HEK293 (cell line): ENCODE measurements around the gene HNRNPH1.

Experiments
- CTCF ChIA-PET: fragments of 350-600 bp; formaldehyde crosslinking; extraction: SDS; loops from one replicate; lab custom pipeline; 2021; ENCODE audit warnings: antibody characterized with exemption; lab: Yijun Ruan, JAX
- POLR2A ChIA-PET: fragments of 300-600 bp; formaldehyde crosslinking; extraction: SDS; loops from one replicate; lab custom pipeline; 2020; ENCODE audit warnings: antibody characterized with exemption, inconsistent platforms; lab: Yijun Ruan, JAX
- H3K27ac ChIP-seq: fragments of 200-500 bp; sonication (Bioruptor generic); 2 replicates; pipeline ENCODE4 v1.5.1; 2014; ENCODE audit warnings: low read depth, low read length, control low read depth, inconsistent platforms; ENCODE audit errors: extremely low read depth
- H3K36me3 ChIP-seq, 2 experiments: fragments of 200-500 bp in 1 of 2; sonication (Bioruptor generic) in 1 of 2; 1 replicate in 1 of 2; 2 replicates in 1 of 2; pipeline ENCODE4 v1.5.1; 2014 to 2017; ENCODE audit warnings: inconsistent platforms in 2 of 2, low read length in 2 of 2; ENCODE audit not compliant: control insufficient read depth in 2 of 2, insufficient read depth in 1 of 2
- H3K4me1 ChIP-seq: fragments of 200-500 bp; sonication (Bioruptor generic); 2 replicates; pipeline ENCODE4 v1.5.1; 2014; ENCODE audit warnings: mild to moderate bottlenecking, low read length, inconsistent platforms; ENCODE audit not compliant: control insufficient read depth, insufficient read depth
- H3K4me3 ChIP-seq: 2 replicates; pipeline ENCODE4 v1.5.1; 2011; ENCODE audit warnings: low read depth, mild to moderate bottlenecking, control low read depth, low read length, moderate library complexity
- H3K9me3 ChIP-seq: fragments of 200-500 bp; sonication (Bioruptor generic); 2 replicates; pipeline ENCODE4 v1.5.1; 2014; ENCODE audit warnings: low read depth, low read length, inconsistent platforms; ENCODE audit not compliant: control insufficient read depth, insufficient read depth
- GLI2 ChIP-seq: fragments of 450-650 bp; formaldehyde crosslinking; IDR thresholded peaks from 2 replicates; pipeline ENCODE4; 2017; ENCODE audit warnings: missing biosample characterization, missing genetic modification characterization, low read depth, borderline replicate concordance
- GLIS1 ChIP-seq: fragments of 450-650 bp; formaldehyde crosslinking; IDR thresholded peaks from 2 replicates; pipeline ENCODE4 v1.5.1; 2016; ENCODE audit warnings: missing biosample characterization, missing genetic modification characterization
- INSM2 ChIP-seq: fragments of 450-650 bp; formaldehyde crosslinking; IDR thresholded peaks from 2 replicates; pipeline ENCODE4 v1.5.1; 2016; ENCODE audit warnings: missing biosample characterization, missing genetic modification characterization
- KLF9 ChIP-seq: fragments of 450-650 bp; formaldehyde crosslinking; IDR thresholded peaks from 2 replicates; pipeline ENCODE4 v1.5.1; 2016; ENCODE audit warnings: missing biosample characterization, missing genetic modification characterization, low read depth
- MEIS1 ChIP-seq: sonication (generic); formaldehyde crosslinking; IDR thresholded peaks from 2 replicates; pipeline ENCODE4 v1.8.1; 2022; ENCODE audit warnings: missing genetic modification reagents, mild to moderate bottlenecking, borderline replicate concordance
- MYNN ChIP-seq: fragments of 450-650 bp; formaldehyde crosslinking; IDR thresholded peaks from 2 replicates; pipeline ENCODE4 v1.5.1; 2016; ENCODE audit warnings: missing biosample characterization, missing genetic modification characterization, borderline replicate concordance
- ZBTB21 ChIP-seq: fragments of 450-650 bp; formaldehyde crosslinking; IDR thresholded peaks from 2 replicates; pipeline ENCODE4 v1.5.1; 2017; ENCODE audit warnings: missing biosample characterization, missing genetic modification characterization
- ZNF121 ChIP-seq: fragments of 450-650 bp; formaldehyde crosslinking; IDR thresholded peaks from 2 replicates; pipeline ENCODE4 v1.5.1; 2016; ENCODE audit warnings: missing biosample characterization, missing genetic modification characterization
- ZNF140 ChIP-seq: fragments of 450-650 bp; formaldehyde crosslinking; IDR thresholded peaks from 2 replicates; pipeline ENCODE4 v1.5.1; 2016; ENCODE audit warnings: missing biosample characterization, missing genetic modification characterization
- ZNF16 ChIP-seq: fragments of 450-650 bp; formaldehyde crosslinking; IDR thresholded peaks from 2 replicates; pipeline ENCODE4 v1.5.1; 2016; ENCODE audit warnings: low read depth, missing biosample characterization, missing genetic modification characterization
- ZNF223 ChIP-seq: fragments of 450-650 bp; formaldehyde crosslinking; IDR thresholded peaks from 2 replicates; pipeline ENCODE4 v1.5.1; 2016; ENCODE audit warnings: missing biosample characterization, missing genetic modification characterization
- ZNF280C ChIP-seq: fragments of 450-650 bp; formaldehyde crosslinking; IDR thresholded peaks from 2 replicates; pipeline ENCODE4 v1.5.1; 2016; ENCODE audit warnings: missing biosample characterization, missing genetic modification characterization
- ZNF394 ChIP-seq: fragments of 450-650 bp; formaldehyde crosslinking; IDR thresholded peaks from 2 replicates; pipeline ENCODE4 v1.5.1; 2016; ENCODE audit warnings: missing biosample characterization, missing genetic modification characterization, mild to moderate bottlenecking, moderate library complexity, borderline replicate concordance
- ZNF404 ChIP-seq: fragments of 450-650 bp; formaldehyde crosslinking; IDR thresholded peaks from 2 replicates; pipeline ENCODE4 v1.5.1; 2017; ENCODE audit warnings: missing biosample characterization, missing genetic modification characterization
- ZNF510 ChIP-seq: fragments of 450-650 bp; formaldehyde crosslinking; IDR thresholded peaks from 2 replicates; pipeline ENCODE4 v1.5.1; 2018; ENCODE audit warnings: mild to moderate bottlenecking, missing genetic modification characterization, missing biosample characterization; ENCODE audit not compliant: insufficient replicate concordance
- ZNF529 ChIP-seq: fragments of 450-650 bp; formaldehyde crosslinking; IDR thresholded peaks from 2 replicates; pipeline ENCODE4 v1.5.1; 2017; ENCODE audit warnings: missing genetic modification characterization, missing biosample characterization; ENCODE audit not compliant: insufficient replicate concordance
- ZNF544 ChIP-seq: fragments of 450-650 bp; formaldehyde crosslinking; IDR thresholded peaks from 2 replicates; pipeline ENCODE4 v1.5.0; 2017; ENCODE audit warnings: missing biosample characterization, missing genetic modification characterization
- ZNF549 ChIP-seq: fragments of 450-650 bp; IDR thresholded peaks from 2 replicates; pipeline ENCODE4 v1.5.1; 2018; ENCODE audit warnings: missing biosample characterization, missing genetic modification characterization, mild to moderate bottlenecking, inconsistent platforms, moderate library complexity
- ZNF561 ChIP-seq: fragments of 450-650 bp; IDR thresholded peaks from 2 replicates; pipeline ENCODE4 v1.5.1; 2018; ENCODE audit warnings: missing biosample characterization, missing genetic modification characterization, borderline replicate concordance
- ZNF639 ChIP-seq: fragments of 450-650 bp; formaldehyde crosslinking; IDR thresholded peaks from 2 replicates; pipeline ENCODE4 v1.5.1; 2016; ENCODE audit warnings: missing biosample characterization, missing genetic modification characterization
- ZNF658 ChIP-seq: fragments of 450-650 bp; formaldehyde crosslinking; IDR thresholded peaks from 2 replicates; pipeline ENCODE4; 2016; ENCODE audit warnings: missing biosample characterization, missing genetic modification characterization
- ZNF777 ChIP-seq: fragments of 450-650 bp; formaldehyde crosslinking; IDR thresholded peaks from 2 replicates; pipeline ENCODE4 v1.5.1; 2017; ENCODE audit warnings: missing biosample characterization, missing genetic modification characterization, borderline replicate concordance

Gene HNRNPH1

GRCh38 chr5:179623906-179624741 is 653 bp upstream of the HNRNPH1 start (continued):
- TF ChIP-seq GLI2 (tag by site-specific recombination) (no peak), ZNF544 (tag by site-specific recombination) (no peak), ZNF16 (tag by site-specific recombination) (no peak), ZNF639 (tag by site-specific recombination) (peak; percentile 64), ZNF561 (tag by site-specific recombination) (peak; percentile 32)

- peaks cover 58 to 59% of the 10 kb centered on the region in 2 experiments for H3K36me3 ChIP-seq
- ChIA-PET CTCF (interaction anchor here (0.9 to 1.5 kb wide), 6 partner anchors 11 to 293 kb away, joined by 3 to 5 read pairs (median 4); partner anchors contain the start of gene CBY3), POLR2A (interaction anchor here (2.3 to 3.8 kb wide), 2 partner anchors 9 to 14 kb away, joined by 7 to 94 read pairs; no protein-coding TSS in a partner anchor)
- H3K4me1 ChIP-seq = peaks cover 10% of the 10 kb centered on the region
- no peak overlapping the region for H3K27ac ChIP-seq
- H3K4me3 ChIP-seq = peak overlapping the region; percentile 99
- H3K9me3 ChIP-seq = no peaks in the 10 kb centered on the region
- TF ChIP-seq ZNF658 (no peak), GLIS1 (tag by site-specific recombination) (peak; percentile 41; the same call in 1 of the 2 replicates), ZNF777 (tag by site-specific recombination) (no peak), ZNF549 (no peak)
- TF ChIP-seq, all 188 proteins: peak for 1
Measured at GRCh38 chr5:179621551-179622214, 1.8 kb downstream of the HNRNPH1 start.

GRCh38 chr5:179620703-179621350 is 2.6 kb downstream of the HNRNPH1 start:
- POLR2A ChIA-PET = interaction anchor here (0.9 to 2.3 kb wide), 4 partner anchors 9 to 62 kb away, joined by 3 to 11 read pairs (median 6); no protein-coding TSS in a partner anchor
- no peak overlapping the region for H3K27ac ChIP-seq
- no peaks in the 10 kb centered on the region for H3K9me3 ChIP-seq
- peaks cover 65 to 68% of the 10 kb centered on the region in 2 experiments for H3K36me3 ChIP-seq
- H3K4me3 ChIP-seq = peak overlapping the region; percentile 99
- CTCF ChIA-PET = interaction anchor here (0.9 to 1.5 kb wide), 4 partner anchors 12 to 293 kb away, joined by 3 to 5 read pairs (median 4); no protein-coding TSS in a partner anchor
- peaks cover 10% of the 10 kb centered on the region for H3K4me1 ChIP-seq
- TF ChIP-seq ZNF140 (tag by site-specific recombination) (no peak), INSM2 (no peak), ZNF394 (no peak), MYNN (tag by site-specific recombination) (no peak), ZBTB21 (tag by site-specific recombination) (no peak), KLF9 (no peak), ZNF529 (tag by site-specific recombination) (no peak), MEIS1 (CRISPR knock-in tag) (no peak), ZNF280C (tag by site-specific recombination) (no peak), ZNF777 (tag by site-specific recombination) (no peak), ZNF121 (no peak), ZNF510 (tag by site-specific recombination) (no peak), ZNF223 (tag by site-specific recombination) (no peak), ZNF404 (no peak)
